OCI-LY3 (cell line): ENCODE measurements around the gene RAB24.

Experiments used
- CTCF ChIP-seq: fragments of 200-600, 300-600 bp; sonication (generic); IDR thresholded peaks from 2 replicates; pipeline ENCODE4 v1.5.1; 2014; ENCODE audit warnings: antibody characterized with exemption, low read length, low read depth
- EZH2phosphoT487 ChIP-seq: fragments of 200-600 bp; shearing (Covaris generic); IDR thresholded peaks from 2 replicates; pipeline ENCODE4 v1.6.1; 2018; ENCODE audit warnings: antibody characterized with exemption, mixed run types, low read depth

- peak; percentile 34; the same call in 1 of the 2 replicates for TF ChIP-seq CTCF
- TF ChIP-seq EZH2phosphoT487: no peak
Measured at GRCh38 chr5:177336112-177336511, 32.6 kb upstream of the RAB24 start.
